Bronchial epithelial cell (primary cell): ENCODE measurements around the gene TPM1. TPM values are rescaled to one million over a fixed set of nuclear protein-coding genes. Genes with fewer than 3 reads are reported as not detected.
A peak's percentile ranks its signal among the peaks of the same experiment; 100 is the strongest.

Experiments
- DNase-seq: peaks from one replicate; pipeline ENCODE4 v3.0.0-alpha.2; 2010; ENCODE audit warnings: low read depth
- FAIRE-seq: peaks from 2 replicates; lab custom pipeline; 2011; peaks lifted over from hg19 to GRCh38; lab: Jason Lieb, UNC
- H3K27me3 ChIP-seq: 2 replicates; pipeline ENCODE4 v1.5.1; 2011; ENCODE audit warnings: low read length; ENCODE audit not compliant: control insufficient read depth, insufficient read depth
- H3K36me3 ChIP-seq: 2 replicates; pipeline ENCODE4 v1.5.1; 2011; ENCODE audit warnings: low read length; ENCODE audit not compliant: control insufficient read depth, insufficient read depth
- H3K4me3 ChIP-seq: 2 replicates; pipeline ENCODE4 v1.5.1; 2011; ENCODE audit warnings: mild to moderate bottlenecking, low read depth, low read length, control low read depth
- CTCF ChIP-seq: IDR thresholded peaks from 2 replicates; pipeline ENCODE4 v1.5.1; 2011; ENCODE audit warnings: mild to moderate bottlenecking, moderate library complexity, low read length, control low read depth, inconsistent platforms; ENCODE audit not compliant: insufficient read depth, severe bottlenecking
- total RNA-seq: library from RNA; depleted of rRNA; stranded (reverse); fragments of >200 nt; gene quantifications from 2 replicates; pipeline ENCODE4 v1.2.1, GENCODE V29; 2014

Gene TPM1
- total RNA-seq, 1 donor from 2014 or later = 111 TPM

GRCh38 chr15:63038926-63039673, 3.4 kb upstream of the TPM1 start:
- peak; percentile 80 for DNase-seq

GRCh38 chr15:63039811-63040210, 2.7 kb upstream of the TPM1 start:
- Histone ChIP-seq H3K4me3 (no peak overlapping the region), H3K36me3 (peaks cover under 1% of the 10 kb centered on the region), H3K27me3 (no peaks in the 10 kb centered on the region)
- no peak for DNase-seq
- no peak for FAIRE-seq
- TF ChIP-seq CTCF = no peak

More at GRCh38 chr15:63038926-63039673, 3.4 kb upstream of the TPM1 start:
- Histone ChIP-seq H3K4me3 (no peak overlapping the region), H3K36me3 (no peaks in the 10 kb centered on the region), H3K27me3 (no peaks in the 10 kb centered on the region)
- no peak for TF ChIP-seq CTCF
- no peak for FAIRE-seq

- H3K4me3 ChIP-seq = no peak overlapping the region
- no peaks in the 10 kb centered on the region for H3K27me3 ChIP-seq
- peaks cover 1% of the 10 kb centered on the region for H3K36me3 ChIP-seq
- no peak for TF ChIP-seq CTCF
- DNase-seq (peak; percentile 79), FAIRE-seq (no peak)
Observed at GRCh38 chr15:63040509-63040908, 2.0 kb upstream of the TPM1 start.

- no peak for DNase-seq
- Histone ChIP-seq H3K27me3 (no peaks in the 10 kb centered on the region), H3K4me3 (no peak overlapping the region), H3K36me3 (peaks cover 1% of the 10 kb centered on the region)
- no peak for TF ChIP-seq CTCF
- FAIRE-seq = no peak
Observed at GRCh38 chr15:63040954-63041353, 1.6 kb upstream of the TPM1 start.

GRCh38 chr15:63041402-63041973, 1.1 kb upstream of the TPM1 start:
- H3K4me3 ChIP-seq = peak overlapping the region; percentile 79
- no peaks in the 10 kb centered on the region for H3K27me3 ChIP-seq
- H3K36me3 ChIP-seq = peaks cover 1% of the 10 kb centered on the region
- TF ChIP-seq CTCF = no peak
- FAIRE-seq (no peak), DNase-seq (no peak)
